Uterus (tissue), 4 donors: Measurements from ENCODE around the gene MAPT. TPM values are rescaled to one million over a fixed set of nuclear protein-coding genes. Genes with fewer than 3 reads are reported as not detected.
A peak's percentile ranks its signal among the peaks of the same experiment; 100 is the strongest.

Experiments
- DNase-seq, 2 donors: peaks; one replicate each; pipeline ENCODE4 v3.0.0-alpha.2; 2019 to 2020
- H3K27ac ChIP-seq, 2 donors: fragments of 200-600 bp; sonication (generic); 1 replicate in 1 of 2; 2 replicates in 1 of 2; pipeline ENCODE4 v1.5.1; 2016 to 2018
- H3K27me3 ChIP-seq, 2 donors: fragments of 200-600 bp; sonication (generic); one replicate each; pipeline ENCODE4 v1.5.1; 2018 to 2019; ENCODE audit warnings: control low read depth in 1 of 2
- H3K36me3 ChIP-seq, 2 donors: fragments of 200-600 bp; sonication (generic); one replicate each; pipeline ENCODE4 v1.5.1; 2019; ENCODE audit warnings: control low read depth in 1 of 2
- H3K4me1 ChIP-seq, 2 donors: fragments of 200-600 bp; sonication (generic); one replicate each; pipeline ENCODE4 v1.5.1; 2018 to 2019; ENCODE audit warnings: control low read depth in 1 of 2
- H3K4me3 ChIP-seq, 2 donors: fragments of 200-600 bp; sonication (generic); 1 replicate in 1 of 2; 2 replicates in 1 of 2; pipeline ENCODE4 v1.5.1; 2018 to 2019; ENCODE audit warnings: mild to moderate bottlenecking in 1 of 2
- H3K9me3 ChIP-seq, 2 donors: fragments of 200-600 bp; sonication (generic); one replicate each; pipeline ENCODE4 v1.5.1; 2019; ENCODE audit warnings: control low read depth in 1 of 2
- CTCF ChIP-seq, 4 experiments: fragments of 200-600 bp in 2 of 4; fragments of 450-650 bp in 2 of 4; sonication (generic) in 2 of 4; IDR thresholded peaks; one replicate each; pipeline ENCODE4 v1.5.1; 2016 to 2019; ENCODE audit warnings: antibody characterized with exemption in 4 of 4, mild to moderate bottlenecking in 2 of 4, moderate library complexity in 1 of 4
- POLR2A ChIP-seq, 2 donors: fragments of 450-650 bp; IDR thresholded peaks; one replicate each; pipeline ENCODE4 v1.6.1; 2016; ENCODE audit warnings: antibody characterized with exemption in 2 of 2, mild to moderate bottlenecking in 1 of 2, moderate library complexity in 1 of 2
- intact Hi-C: fragments of 100-400 bp; cut with DNase I; formaldehyde crosslinking; loops from one replicate; pipeline ENCODE4 v1.15.1; 2023; ENCODE audit warnings: low total_unique reads
- total RNA-seq, 4 donors: library from RNA; depleted of rRNA in 3 of 4; stranded (reverse); fragments of >200 nt in 3 of 4; gene quantifications; one replicate each; pipeline versions ENCODE4 v1.1.0 to v1.2.4, GENCODE V29; 2014 to 2023
- donor health status: DM: yes; HTN: yes; CAD: no.

MAPT gene
- total RNA-seq, 4 donors from 2014 or later = 0.26 to 4.1 (median 1.5) TPM; not detected in 1

DNA sequence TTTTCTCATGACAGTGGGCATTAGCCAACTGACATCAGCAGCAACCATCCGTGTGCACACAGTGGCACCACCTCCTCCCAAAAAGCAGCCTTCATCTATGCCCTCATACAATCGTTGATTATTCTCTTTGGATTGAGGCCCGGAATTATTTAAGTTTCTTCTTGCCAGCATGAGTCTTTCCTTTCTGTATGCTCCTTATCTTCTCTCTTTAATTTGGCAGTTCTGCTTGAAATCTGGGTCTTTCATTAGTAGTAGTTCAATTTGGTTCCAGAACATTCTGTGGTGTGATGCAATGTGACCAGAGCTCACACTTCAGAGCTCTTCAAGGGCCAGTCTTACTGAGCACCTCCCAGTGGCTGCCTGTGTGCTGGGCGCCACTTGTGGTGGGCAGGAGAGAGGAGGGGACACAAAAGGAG, 52.5 kb downstream of the MAPT start:
- Histone ChIP-seq H3K27ac (no peak overlapping the region), H3K4me1 (peaks cover 0 to 4% of the 10 kb centered on the region in 2 donors), H3K27me3 (no peaks in the 10 kb centered on the region), H3K36me3 (no peaks in the 10 kb centered on the region), H3K4me3 (no peak overlapping the region), H3K9me3 (no peaks in the 10 kb centered on the region)
- intact Hi-C loops = no loop called here
- no peak for TF ChIP-seq CTCF (IDR thresholded peaks at IDR 0.05)
- no peak for TF ChIP-seq POLR2A (IDR thresholded peaks at IDR 0.05)
- no peak for DNase-seq

GRCh38 chr17:45948498-45948880, 54.1 kb downstream of the MAPT start:
- intact Hi-C loops = no loop called here
- no peaks in the 10 kb centered on the region for H3K27me3 ChIP-seq
- no peak for DNase-seq
- H3K4me1 ChIP-seq = peaks cover 0 to 4% of the 10 kb centered on the region in 2 donors
- H3K36me3 ChIP-seq = no peaks in the 10 kb centered on the region
- no peaks in the 10 kb centered on the region for H3K9me3 ChIP-seq
- no peak overlapping the region for H3K4me3 ChIP-seq
- no peak for TF ChIP-seq POLR2A (IDR thresholded peaks at IDR 0.05)
- TF ChIP-seq CTCF (IDR thresholded peaks at IDR 0.05) = no peak
- no peak overlapping the region for H3K27ac ChIP-seq

DNA sequence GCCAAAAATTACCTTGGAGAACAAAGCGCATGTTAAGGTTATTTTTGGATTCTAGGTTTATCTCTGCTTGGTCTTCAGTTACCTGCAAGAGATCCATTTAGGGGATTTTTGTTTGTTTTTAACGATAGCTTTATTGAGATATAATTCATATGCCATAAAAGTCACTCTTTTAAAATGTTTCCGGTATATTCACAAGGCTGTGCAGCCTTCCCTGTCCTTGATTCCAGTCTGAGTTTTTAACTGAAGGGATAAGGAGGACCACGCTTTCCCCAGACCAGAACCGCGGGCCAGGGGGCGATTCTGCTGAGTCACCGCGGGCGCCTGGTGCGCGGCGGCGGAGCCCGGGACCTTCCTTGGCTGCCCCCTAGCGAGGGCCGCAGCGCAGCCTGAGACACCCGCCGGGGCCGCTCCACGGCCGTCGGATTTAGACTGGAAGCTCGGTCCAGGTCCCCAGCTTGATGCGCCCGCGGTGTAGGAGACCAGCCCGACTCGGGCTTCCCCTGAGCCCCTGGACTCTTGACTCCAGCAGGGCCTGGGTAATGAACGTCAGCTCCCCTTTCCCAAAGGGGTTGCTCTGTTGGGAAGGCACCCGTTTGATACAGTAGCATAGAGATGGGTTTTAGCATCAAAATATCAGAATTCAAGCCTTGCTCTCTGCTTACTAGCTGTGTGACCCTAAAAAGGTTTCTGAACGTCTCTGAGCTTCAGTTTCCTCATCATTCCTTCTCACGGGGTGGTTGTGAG, 54.7 kb downstream of the MAPT start:
- intact Hi-C loops = no loop called here
- H3K4me3 ChIP-seq = no peak overlapping the region
- H3K36me3 ChIP-seq = no peaks in the 10 kb centered on the region
- peak; percentile 54 to 77 for DNase-seq
- peaks cover 0 to 4% of the 10 kb centered on the region in 2 donors for H3K4me1 ChIP-seq
- H3K27ac ChIP-seq = no peak overlapping the region
- no peaks in the 10 kb centered on the region for H3K27me3 ChIP-seq
- peak; percentile 70 to 84 (median 78) for TF ChIP-seq CTCF (IDR thresholded peaks at IDR 0.05)
- TF ChIP-seq POLR2A (IDR thresholded peaks at IDR 0.05) = no peak
- no peaks in the 10 kb centered on the region for H3K9me3 ChIP-seq

DNA sequence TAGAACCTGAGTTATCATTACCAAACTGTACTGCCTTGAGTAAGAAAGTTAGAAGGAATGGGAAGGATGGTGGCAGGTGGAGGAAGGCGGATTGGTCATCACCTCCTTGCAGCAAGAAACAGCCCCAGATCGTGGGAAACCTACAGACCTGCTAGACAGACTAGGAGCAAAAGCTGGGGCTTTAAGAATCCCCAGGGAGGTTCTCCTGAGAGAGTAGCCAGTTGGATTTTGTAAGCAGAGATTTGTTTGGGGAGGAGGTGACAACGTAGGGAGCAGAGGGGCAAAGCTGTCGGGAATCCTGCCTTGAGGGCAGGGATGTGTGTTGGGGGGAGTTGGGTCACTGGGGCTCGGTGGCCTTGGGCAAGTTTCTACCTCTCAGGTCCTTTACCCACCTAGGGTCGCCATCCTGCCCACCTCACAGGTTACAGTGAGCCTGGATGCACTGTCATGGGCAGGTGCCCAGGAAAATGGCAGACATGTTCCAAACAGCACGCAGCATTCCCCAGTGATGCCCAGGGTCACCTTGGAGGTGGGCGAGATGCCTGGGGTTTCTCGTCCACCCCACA, 55.5 kb downstream of the MAPT start:
- Histone ChIP-seq H3K4me1 (peaks cover 0 to 4% of the 10 kb centered on the region in 2 donors), H3K36me3 (no peaks in the 10 kb centered on the region), H3K27me3 (no peaks in the 10 kb centered on the region), H3K27ac (no peak overlapping the region), H3K4me3 (no peak overlapping the region), H3K9me3 (no peaks in the 10 kb centered on the region)
- intact Hi-C loops = no loop called here
- no peak for TF ChIP-seq CTCF (IDR thresholded peaks at IDR 0.05)
- TF ChIP-seq POLR2A (IDR thresholded peaks at IDR 0.05) = no peak
- DNase-seq = no peak

DNA sequence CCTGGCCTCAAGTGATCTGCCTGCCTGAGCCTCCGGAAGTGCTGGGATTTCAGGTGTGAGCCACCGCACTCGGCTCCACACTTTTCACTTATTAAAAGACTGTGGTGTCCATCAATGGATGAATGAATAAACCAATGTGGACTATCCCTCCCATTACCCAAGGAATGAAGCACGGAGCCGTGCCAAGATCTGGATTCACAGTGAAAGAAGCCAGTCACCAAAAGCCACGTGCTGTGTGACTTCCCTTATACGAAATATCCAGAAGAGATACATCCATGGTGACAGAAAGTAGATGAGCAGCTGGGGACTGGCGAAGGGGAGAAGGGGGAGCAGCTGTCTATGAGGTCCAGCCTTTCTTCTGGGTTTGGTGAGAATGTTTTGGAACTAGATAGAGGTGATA, 56.5 kb downstream of the MAPT start:
- DNase-seq = no peak
- intact Hi-C loops = no loop called here

More for the DNA sequence above, 56.5 kb downstream of the MAPT start:
- Histone ChIP-seq H3K4me3 (no peak overlapping the region), H3K27ac (no peak overlapping the region), H3K4me1 (peaks cover 0 to 4% of the 10 kb centered on the region in 2 donors), H3K9me3 (no peaks in the 10 kb centered on the region), H3K27me3 (no peaks in the 10 kb centered on the region), H3K36me3 (no peaks in the 10 kb centered on the region)
- TF ChIP-seq CTCF (IDR thresholded peaks at IDR 0.05) (no peak), POLR2A (IDR thresholded peaks at IDR 0.05) (no peak)
